Stimulated activated CD8-positive, alpha-beta memory T cell treated with anti-CD3 and anti-CD28 coated beads, Interleukin-12 subunit alpha, Interleukin-12 subunit beta, amount 100 ng/mL, for 4 hours (primary cell): ENCODE results near the gene VWA8.
"Not testable (repeated sequence)": the region's sequence is repeated elsewhere in the genome, so short reads cannot be mapped to it uniquely, and the experiment has no call there.

Source experiments
- DNase-seq: peaks from one replicate; pipeline ENCODE4 v3.0.0-alpha.2; 2020; ENCODE audit warnings: low read depth

VWA8 gene

DNA sequence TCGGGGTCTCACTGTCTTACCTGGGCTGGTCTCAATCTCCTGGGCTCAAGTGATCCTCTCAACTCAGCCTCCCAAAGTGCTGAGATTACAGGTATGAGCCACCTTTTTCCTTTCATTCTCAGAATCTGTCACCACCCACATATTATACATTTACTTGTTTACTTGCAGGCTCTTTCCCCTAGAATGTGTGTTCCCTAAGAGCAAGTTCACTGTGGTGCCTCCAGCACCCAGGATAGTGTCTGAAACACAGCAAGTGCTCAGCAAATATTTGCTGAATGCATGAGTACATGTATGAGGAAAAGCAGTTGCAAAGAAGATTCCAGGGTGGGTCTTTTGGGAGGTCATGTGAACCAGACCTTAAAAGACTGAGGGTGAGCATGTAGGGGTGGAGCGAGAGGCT, 406.7 kb downstream of the VWA8 start:
- DNase-seq = no peak

- DNase-seq = no peak
These were observed 408.9 kb downstream of the VWA8 start for GRCh38 chr13:41552031-41552430.

- DNase-seq = no peak
These were observed 410.6 kb downstream of the VWA8 start for GRCh38 chr13:41550276-41550675.

DNA sequence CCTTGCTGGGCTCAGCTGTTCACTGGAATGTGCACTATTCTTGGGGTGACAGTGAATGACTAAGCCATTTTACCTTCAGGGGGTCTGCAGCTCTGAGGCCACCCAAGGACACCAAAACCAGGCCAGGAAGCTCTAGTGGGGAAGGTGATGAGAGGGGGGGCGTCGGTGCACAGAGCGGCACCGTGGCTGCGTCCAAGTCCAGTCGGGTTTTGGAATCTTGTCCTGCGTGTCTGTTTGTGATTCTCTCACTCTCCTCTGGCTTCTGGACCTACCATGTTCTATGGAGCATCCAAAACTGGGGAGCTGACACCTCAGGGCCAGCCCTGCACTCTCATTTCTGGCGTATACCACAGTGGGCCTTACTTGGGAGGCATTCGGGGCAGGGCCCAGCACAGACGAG, 411.4 kb downstream of the VWA8 start:
- no peak for DNase-seq

DNA sequence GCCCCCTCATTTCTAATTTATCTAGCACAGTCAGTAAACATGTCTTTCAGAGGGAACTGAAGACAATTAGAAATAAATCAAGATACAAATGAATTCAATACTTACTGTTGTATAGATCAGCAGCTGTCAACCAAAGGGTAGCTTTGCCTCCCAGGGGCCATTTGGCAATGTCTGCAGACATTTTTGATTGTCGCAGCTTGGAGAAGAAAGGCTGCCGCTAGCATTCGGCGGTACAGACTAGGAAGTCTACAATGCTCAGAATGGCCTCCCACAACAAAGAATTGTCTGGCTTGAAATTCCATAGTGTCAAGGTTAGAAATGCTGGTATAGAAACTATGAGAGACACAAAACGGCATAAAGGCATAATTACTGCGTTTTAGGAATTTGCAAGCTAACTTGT, 412.0 kb downstream of the VWA8 start:
- no peak for DNase-seq

- DNase-seq = no peak
These were observed 412.9 kb downstream of the VWA8 start for GRCh38 chr13:41548031-41548430.

DNA sequence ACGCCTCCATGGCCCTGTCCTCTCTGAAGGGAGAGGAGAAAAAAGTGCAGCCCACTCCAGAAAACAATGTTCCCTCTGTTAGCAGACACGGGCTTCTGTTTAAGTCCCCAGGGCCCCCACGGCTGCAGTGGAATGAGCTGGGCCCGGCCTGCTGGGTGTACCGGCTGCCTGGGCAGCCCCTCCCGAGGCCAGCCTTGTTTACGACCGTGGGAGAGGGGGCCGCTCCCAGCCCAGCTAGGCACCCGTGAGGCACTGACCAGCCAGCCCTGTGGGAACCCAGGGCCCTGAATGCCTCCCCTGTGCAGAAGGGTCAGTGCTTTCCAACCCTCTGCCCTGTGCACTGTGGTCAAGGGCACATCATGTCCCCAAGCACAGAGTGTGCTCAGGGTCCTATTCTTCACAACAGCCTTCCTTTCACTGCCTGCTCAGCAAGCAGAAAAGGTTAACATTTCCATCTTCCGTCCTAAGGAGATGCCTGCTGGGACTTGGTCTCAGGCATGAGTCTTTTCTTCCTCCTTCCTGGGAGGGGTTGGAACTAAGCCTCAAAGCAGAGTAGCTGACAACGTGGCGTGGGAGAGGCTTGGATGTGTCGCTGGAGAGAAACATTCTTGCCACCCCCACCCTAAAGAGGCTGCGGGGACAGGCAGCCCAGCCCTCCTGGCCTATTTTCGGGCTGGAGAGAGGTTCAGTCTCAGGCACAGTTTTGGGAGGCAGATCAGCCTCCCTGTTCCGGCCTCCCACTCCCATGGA, 413.5 kb downstream of the VWA8 start:
- DNase-seq = no peak

DNA sequence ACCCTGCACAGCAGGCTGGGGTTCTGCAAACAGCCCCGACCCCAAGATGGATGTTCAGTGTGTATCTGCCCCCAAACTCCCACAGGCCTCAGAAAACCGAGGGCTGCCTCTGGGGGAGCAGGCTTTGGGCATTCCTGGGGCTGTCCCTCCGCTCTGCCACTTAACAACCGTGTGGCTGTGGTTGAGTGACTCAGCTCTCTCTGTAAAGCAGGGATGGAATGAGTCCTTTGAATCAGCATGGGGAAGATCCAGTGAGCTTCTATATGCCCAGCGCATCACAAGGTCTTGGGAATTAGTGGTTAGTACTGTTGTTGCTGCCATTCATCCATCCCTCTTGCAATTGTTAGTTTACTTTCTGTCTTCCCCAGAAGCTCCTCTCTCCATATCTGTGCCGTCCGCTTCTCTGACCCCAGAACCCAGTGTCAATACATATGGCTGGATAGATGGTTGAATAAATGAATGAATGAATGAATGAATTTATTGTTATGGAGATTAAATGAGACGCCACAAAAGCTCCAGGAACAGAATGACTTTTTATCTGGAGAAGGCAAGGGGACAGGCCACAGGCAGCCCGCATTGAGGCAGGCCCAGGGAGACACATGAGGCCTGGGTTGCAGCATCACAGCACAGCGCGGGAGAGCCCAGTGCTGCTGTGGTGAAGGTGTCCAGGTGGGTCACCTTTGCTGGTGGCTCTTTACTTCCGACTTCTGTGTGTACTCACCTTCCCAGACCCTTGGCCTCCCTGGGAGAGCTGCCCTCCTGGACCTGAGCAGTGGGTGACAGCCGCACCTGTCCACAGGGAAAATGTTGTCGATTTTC, 414.3 kb downstream of the VWA8 start:
- no peak for DNase-seq

DNA sequence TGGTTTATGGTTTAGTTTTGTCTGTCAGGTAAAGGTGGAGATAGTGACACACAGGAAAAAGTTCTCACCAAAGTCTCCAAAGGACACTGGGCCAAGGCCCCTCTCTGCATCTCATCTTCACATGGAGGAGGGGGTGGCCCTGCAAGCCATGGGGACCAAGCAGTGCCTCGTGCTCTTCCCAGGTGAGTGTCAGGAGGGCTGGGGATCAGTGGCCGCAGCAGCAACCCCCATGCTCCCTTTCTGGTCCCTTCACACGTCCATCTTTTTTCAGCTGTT, 415.5 kb downstream of the VWA8 start:
- DNase-seq = no peak

DNA sequence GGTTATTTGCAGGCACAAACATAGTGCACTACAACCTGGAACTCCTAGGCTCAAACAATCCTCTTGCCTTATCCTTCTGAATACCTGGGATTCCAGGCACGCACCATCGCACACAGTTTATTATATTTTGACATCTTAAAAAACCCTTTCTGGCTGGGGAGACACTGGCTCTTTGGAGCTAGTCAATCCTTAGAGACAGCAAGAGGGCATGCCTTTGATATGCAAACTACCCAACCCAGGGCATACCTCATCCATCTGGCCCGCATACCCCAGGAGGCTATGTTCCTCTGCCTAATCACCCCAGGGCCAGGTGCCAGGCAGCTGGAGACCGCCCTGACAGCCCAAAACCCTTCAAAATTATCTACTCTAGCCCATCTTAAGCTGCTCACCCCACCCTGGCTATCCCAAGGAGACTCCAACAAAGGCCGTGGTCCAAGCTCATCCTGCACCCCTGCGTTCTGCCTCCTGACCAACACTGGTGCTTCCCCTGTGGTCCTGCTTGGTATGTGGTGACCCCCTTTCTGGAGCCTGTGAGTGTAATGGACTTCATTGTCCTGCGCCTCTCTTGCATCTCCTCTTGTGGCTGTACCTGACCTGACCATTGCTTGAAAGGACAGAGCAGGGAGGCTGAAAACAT, 417.1 kb downstream of the VWA8 start:
- no peak for DNase-seq

GRCh38 chr13:41542799-41543198, 418.1 kb downstream of the VWA8 start:
- not testable (repeated sequence) for DNase-seq

DNA sequence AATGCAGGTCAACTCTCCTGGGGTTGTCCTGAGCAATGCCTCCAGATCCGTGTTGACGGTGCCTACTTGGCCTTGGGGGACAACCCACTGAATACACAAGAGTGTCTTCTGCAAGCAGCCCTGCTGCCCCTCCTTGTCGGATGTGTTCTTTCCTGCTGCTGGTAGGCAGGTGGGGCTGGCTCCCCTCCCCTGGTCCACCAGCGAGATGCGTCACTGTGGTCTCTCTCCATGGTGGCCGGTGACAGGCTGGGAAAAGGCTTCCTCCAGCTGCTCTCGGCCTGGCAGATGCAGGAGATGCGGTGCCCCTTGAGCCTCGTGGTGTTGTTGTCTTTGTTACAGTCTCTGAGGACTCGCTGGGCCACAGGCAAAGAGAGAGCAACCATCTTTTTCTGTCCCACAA, 418.6 kb downstream of the VWA8 start:
- DNase-seq = no peak

GRCh38 chr13:41541142-41541938, 419.6 kb downstream of the VWA8 start:
- no peak for DNase-seq

DNA sequence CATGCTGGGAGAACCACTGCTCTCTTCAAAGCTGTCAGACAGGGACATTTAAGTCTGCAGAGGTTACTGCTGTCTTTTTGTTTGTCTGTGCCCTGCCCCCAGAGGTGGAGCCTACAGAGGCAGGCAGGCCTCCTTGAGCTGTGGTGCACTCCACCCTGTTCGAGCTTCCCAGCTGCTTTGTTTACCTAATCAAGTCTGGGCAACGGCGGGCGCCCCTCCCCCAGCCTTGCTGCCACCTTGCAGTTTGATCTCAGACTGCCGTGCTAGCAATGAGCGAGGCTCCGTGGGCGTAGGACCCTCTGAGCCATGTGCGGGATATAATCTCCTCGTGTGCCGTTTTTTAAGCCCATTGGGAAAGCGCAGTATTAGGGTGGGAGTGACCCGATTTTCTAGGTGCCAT, 420.7 kb downstream of the VWA8 start:
- DNase-seq = not testable (repeated sequence)

DNA sequence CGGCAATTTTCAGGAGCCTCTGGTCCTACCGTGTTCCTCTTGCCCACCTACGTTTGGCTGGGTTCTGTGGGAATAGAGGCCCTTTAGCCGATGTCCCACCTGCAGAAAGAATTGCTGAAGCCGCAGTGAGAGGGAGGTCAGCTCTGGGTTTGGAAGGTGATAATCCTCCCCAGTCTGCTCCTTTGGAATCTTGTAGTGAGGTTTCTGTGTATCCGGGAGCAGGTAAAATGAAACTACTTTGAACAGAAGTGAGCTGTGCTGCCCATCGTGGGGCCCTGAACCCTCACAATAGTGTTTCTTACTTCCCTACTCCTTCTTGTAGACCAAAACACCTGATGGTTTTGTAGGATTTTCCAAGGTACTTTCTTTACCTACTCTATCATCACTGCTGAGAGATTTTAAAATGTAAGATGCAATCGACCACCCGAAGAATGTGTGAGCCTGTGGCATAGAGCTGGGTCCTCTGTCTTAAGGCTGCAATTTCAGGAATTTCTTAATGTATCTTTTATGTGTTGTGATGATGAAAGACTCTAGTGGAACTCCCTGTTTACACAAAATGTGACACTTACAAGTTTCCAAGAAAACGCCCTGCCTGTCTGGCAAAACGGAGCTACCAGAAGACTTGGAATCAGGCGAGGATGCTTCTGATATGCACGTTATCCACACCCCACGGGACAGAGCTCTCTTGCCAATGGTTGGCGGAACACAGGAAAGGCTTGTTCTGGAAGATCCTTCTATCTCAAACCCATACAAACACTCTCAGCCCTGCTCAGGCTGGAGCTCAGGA, 427.4 kb downstream of the VWA8 start:
- DNase-seq = no peak

DNA sequence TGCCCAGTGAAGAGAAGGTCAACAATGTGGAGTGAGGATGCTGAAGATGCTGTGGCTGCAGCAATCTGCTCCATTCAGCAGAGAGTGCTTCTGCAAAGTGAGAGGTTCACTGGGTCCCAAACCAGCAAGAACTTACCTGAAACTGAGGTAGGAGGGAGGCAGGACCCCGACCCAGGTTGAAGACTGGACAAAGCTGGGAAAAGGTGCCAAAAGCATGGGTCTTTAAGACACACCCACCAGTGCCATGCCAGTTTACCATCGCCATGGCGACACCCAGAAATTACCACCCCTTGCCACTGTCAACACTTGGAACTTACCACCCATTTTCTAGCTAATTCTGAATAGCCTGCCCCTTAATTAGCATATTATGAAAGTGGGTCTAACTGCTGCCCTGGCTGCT, 432.9 kb downstream of the VWA8 start:
- no peak for DNase-seq

GRCh38 chr13:41520660-41521630, 440.0 kb downstream of the VWA8 start:
- DNase-seq = no peak

- no peak for DNase-seq
These were observed 440.8 kb downstream of the VWA8 start for GRCh38 chr13:41520016-41520659.
